Measurements from ENCODE around the gene ICAM3. TPM values are rescaled to one million over a fixed set of nuclear protein-coding genes. Genes with fewer than 3 reads are reported as not detected.

Gene ICAM3
- total RNA-seq, 1 experiment from 2014 or later = 28.3 TPM

DNA sequence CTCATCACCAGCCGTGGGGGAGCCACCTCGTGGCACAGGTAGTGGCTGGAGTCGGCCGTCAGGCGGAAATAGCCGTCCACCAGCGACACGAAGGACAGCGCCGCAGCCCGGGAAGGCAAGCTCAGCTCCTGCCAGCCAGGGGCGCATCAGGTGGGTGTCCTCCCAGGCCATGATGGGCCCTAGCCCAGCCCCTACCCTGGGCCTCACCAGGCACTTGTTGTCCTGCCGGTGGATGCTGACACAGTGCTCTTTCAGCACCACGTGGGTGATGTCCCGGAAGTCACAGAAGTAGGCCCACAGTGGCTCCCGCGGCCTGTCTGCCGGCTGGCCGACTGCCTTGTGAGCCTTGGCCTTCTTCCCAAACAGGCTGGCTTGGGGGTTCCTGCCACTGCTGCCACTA lies 25.2 kb upstream of the ICAM3 start:
- no peak overlapping the region for H3K9ac ChIP-seq (ENCODE audit: extremely low read depth, insufficient read length, low read length)
- H3K4me1 ChIP-seq (ENCODE audit: insufficient read depth, low read length) = no peaks in the 10 kb centered on the region
- H3K36me3 Mint-ChIP-seq (ENCODE audit: insufficient read depth in 1 of 3, low read depth in 3 of 3) = peaks cover 22 to 63% (median 52%) of the 10 kb centered on the region in 3 experiments
- no peak overlapping the region for H3K14ac ChIP-seq (ENCODE audit: insufficient read depth, low read length)
- H2AFZ ChIP-seq (ENCODE audit: low read length) = no peak overlapping the region
- H4K91ac ChIP-seq (ENCODE audit: insufficient read length, low read depth, low read length) = no peak overlapping the region
- no peak overlapping the region for H3K4me3 Mint-ChIP-seq
- H3K27ac ChIP-seq (ENCODE audit: insufficient read length, low read depth, low read length) = no peak overlapping the region
- H2BK20ac ChIP-seq (ENCODE audit: low read depth, low read length, poor library complexity, severe bottlenecking) = no peak overlapping the region
- DNase-seq = no peak
- H3K9me3 Mint-ChIP-seq = no peaks in the 10 kb centered on the region
- TF ChIP-seq, protein P1, sequence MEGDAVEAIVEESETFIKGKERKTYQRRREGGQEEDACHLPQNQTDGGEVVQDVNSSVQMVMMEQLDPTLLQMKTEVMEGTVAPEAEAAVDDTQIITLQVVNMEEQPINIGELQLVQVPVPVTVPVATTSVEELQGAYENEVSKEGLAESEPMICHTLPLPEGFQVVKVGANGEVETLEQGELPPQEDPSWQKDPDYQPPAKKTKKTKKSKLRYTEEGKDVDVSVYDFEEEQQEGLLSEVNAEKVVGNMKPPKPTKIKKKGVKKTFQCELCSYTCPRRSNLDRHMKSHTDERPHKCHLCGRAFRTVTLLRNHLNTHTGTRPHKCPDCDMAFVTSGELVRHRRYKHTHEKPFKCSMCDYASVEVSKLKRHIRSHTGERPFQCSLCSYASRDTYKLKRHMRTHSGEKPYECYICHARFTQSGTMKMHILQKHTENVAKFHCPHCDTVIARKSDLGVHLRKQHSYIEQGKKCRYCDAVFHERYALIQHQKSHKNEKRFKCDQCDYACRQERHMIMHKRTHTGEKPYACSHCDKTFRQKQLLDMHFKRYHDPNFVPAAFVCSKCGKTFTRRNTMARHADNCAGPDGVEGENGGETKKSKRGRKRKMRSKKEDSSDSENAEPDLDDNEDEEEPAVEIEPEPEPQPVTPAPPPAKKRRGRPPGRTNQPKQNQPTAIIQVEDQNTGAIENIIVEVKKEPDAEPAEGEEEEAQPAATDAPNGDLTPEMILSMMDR (conservative IDR thresholded peaks at IDR 0.05) = no peak
- no peaks in the 10 kb centered on the region for H3K23me2 ChIP-seq (ENCODE audit: insufficient read length, low read depth, low read length, poor library complexity, severe bottlenecking)
- H2AK5ac ChIP-seq (ENCODE audit: insufficient read length, low read length) = no peak overlapping the region
- no peak overlapping the region for H3K23ac ChIP-seq (ENCODE audit: insufficient read length, low read depth, low read length)
- whole genome bisulfite sequencing (ENCODE audit: extremely low coverage, insufficient read length, low lambda C conversion rate) = no CpG with 5 or more reads among the region's 19 CpGs
- no peak overlapping the region for H4K5ac ChIP-seq (ENCODE audit: insufficient read length, low read depth, low read length)
- no peaks in the 10 kb centered on the region for H4K20me1 ChIP-seq (ENCODE audit: control insufficient read depth, insufficient read depth, insufficient read length)
- H3K56ac ChIP-seq (ENCODE audit: insufficient read length, low read depth, low read length) = no peak overlapping the region
- no peaks in the 10 kb centered on the region for H3K9me3 ChIP-seq (ENCODE audit: control insufficient read depth, low read depth, low read length)
- H2BK120ac ChIP-seq (ENCODE audit: low read depth, low read length, poor library complexity, severe bottlenecking) = no peak overlapping the region
- no peak overlapping the region for H3K4ac ChIP-seq (ENCODE audit: low read depth, low read length)
- H2BK5ac ChIP-seq (ENCODE audit: insufficient read length, low read length) = no peak overlapping the region
- no peaks in the 10 kb centered on the region; the same call in 1 of the 2 replicates for H3K27me3 Mint-ChIP-seq (ENCODE audit: low read depth)
- no peak overlapping the region for H2BK12ac ChIP-seq (ENCODE audit: insufficient read length, low read depth, low read length)
- no peaks in the 10 kb centered on the region for H3K79me2 ChIP-seq (ENCODE audit: insufficient read depth, low read length)
- no peak overlapping the region for H2BK15ac ChIP-seq (ENCODE audit: low read depth, low read length)
- H3K79me1 ChIP-seq (ENCODE audit: insufficient read depth, low read depth, low read length, poor library complexity, severe bottlenecking) = no peaks in the 10 kb centered on the region
- H3T11ph ChIP-seq (ENCODE audit: low read length) = no peak overlapping the region
- H3K27me3 ChIP-seq (ENCODE audit: insufficient read depth, low read length) = no peaks in the 10 kb centered on the region
- H3K27ac Mint-ChIP-seq = no peak overlapping the region
- H3K4me1 Mint-ChIP-seq = no peaks in the 10 kb centered on the region
- H4K8ac ChIP-seq (replicated peaks; ENCODE audit: insufficient read length, low read depth, low read length) = no peak overlapping the region
- no peak overlapping the region for H3K4me2 ChIP-seq (ENCODE audit: insufficient read depth, insufficient read length, low read length)
- no peak overlapping the region for H3K18ac ChIP-seq (ENCODE audit: insufficient read length, low read depth, low read length)

All from H9 (cell line).